ENCODE data around the gene SLC25A12.
"Not testable (repeated sequence)": the region's sequence is repeated elsewhere in the genome, so short reads cannot be mapped to it uniquely, and the experiment has no call there.

SLC25A12 gene

DNA sequence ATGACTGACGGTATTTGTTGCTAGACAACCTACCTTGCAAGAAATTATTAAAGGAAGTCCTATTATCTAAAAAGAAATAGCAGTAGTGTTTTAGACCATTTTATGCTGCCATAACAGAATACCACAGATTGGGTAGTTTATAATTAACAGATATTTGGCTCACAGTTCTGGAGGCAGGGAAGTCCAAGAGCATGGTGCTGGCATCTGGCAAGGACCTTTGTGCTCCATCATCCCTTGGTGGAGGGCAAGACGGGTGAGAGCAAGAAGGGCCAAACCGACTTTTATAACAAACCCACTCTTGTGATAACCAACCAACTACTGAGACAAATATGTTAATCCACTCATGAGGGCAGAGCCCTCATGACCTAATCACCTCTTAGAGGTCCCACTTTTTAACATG lies 115.5 kb downstream of the SLC25A12 start:
- H3K4me3 Mint-ChIP-seq = no peak overlapping the region
- H3K9me3 Mint-ChIP-seq = peaks cover 0 to 15% of the 10 kb centered on the region in 2 donors
- ATAC-seq (replicated peaks) = no peak
- no peak for DNase-seq
- no peaks in the 10 kb centered on the region for H3K27me3 Mint-ChIP-seq
- H3K27ac Mint-ChIP-seq = no peak overlapping the region
- H3K4me1 Mint-ChIP-seq (ENCODE audit: low read depth in 2 of 2) = no peaks in the 10 kb centered on the region
- H3K36me3 Mint-ChIP-seq (ENCODE audit: insufficient read depth) = peaks cover 4% of the 10 kb centered on the region

DNA sequence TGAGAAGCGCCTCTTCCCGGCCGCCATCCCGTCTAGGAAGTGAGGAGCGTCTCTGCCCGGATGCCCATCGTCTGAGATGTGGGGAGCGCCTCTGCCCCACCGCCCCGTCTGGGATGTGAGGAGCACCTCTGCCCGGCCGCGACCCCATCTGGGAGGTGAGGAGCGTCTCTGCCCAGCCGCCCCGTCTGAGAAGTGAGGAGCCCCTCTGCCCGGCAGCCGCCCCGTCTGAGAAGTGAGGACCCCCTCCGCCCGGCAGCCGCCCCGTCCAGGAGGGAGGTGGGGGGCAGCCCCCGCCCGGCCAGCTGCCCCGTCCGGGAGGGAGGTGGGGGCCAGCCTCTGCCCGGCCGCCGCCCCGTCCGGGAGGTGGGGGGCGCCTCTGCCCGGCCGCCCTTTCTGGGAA lies 119.5 kb downstream of the SLC25A12 start:
- not testable (repeated sequence) for H3K4me3 Mint-ChIP-seq; H3K27me3 Mint-ChIP-seq; DNase-seq; H3K36me3 Mint-ChIP-seq (ENCODE audit: insufficient read depth); ATAC-seq (replicated peaks); H3K4me1 Mint-ChIP-seq (ENCODE audit: low read depth in 2 of 2); H3K27ac Mint-ChIP-seq
- H3K9me3 Mint-ChIP-seq = peaks cover 2 to 23% of the 10 kb centered on the region in 2 donors

- H3K4me3 Mint-ChIP-seq = no peak overlapping the region
- no peak overlapping the region for H3K27ac Mint-ChIP-seq
- no peak for ATAC-seq (replicated peaks)
These were observed 121.7 kb downstream of the SLC25A12 start for GRCh38 chr2:171772373-171772772.

DNA sequence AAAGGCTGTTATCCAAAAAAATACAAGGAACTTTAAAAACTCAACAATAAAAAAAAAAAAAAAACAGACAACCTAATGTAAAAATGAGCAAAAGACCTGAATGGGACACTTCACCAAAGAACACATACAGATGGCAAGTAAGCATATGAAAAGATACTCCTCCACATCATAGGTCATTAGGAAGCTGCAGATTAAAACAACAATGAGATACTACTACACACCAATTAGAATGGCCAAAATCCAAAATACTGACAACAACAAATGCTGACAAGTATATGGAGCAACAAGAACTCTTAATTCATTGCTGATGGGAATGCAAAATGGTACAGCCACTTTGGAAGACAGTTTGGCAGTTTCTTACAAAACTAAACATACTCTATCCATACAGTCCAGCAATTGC lies 122.6 kb downstream of the SLC25A12 start:
- no peaks in the 10 kb centered on the region for H3K4me1 Mint-ChIP-seq (ENCODE audit: low read depth in 2 of 2)
- peaks cover 2 to 16% of the 10 kb centered on the region in 2 donors for H3K9me3 Mint-ChIP-seq
- H3K27me3 Mint-ChIP-seq = no peaks in the 10 kb centered on the region
- peak overlapping the region in 1 of 2 donors; percentile 10 for H3K27ac Mint-ChIP-seq
- peaks cover 4% of the 10 kb centered on the region for H3K36me3 Mint-ChIP-seq (ENCODE audit: insufficient read depth)
- no peak for ATAC-seq (replicated peaks)
- DNase-seq = no peak
- no peak overlapping the region for H3K4me3 Mint-ChIP-seq

More at GRCh38 chr2:171772373-171772772, 121.7 kb downstream of the SLC25A12 start:
- DNase-seq = no peak
- Mint-ChIP-seq H3K36me3 (ENCODE audit: insufficient read depth) (peaks cover 4% of the 10 kb centered on the region), H3K4me1 (ENCODE audit: low read depth in 2 of 2) (no peaks in the 10 kb centered on the region), H3K9me3 (peaks cover 2 to 16% of the 10 kb centered on the region in 2 donors), H3K27me3 (no peaks in the 10 kb centered on the region)

- no peaks in the 10 kb centered on the region for H3K4me1 Mint-ChIP-seq (ENCODE audit: low read depth in 2 of 2)
- no peaks in the 10 kb centered on the region for H3K27me3 Mint-ChIP-seq
- H3K4me3 Mint-ChIP-seq = no peak overlapping the region
- DNase-seq = no peak
- no peak overlapping the region for H3K27ac Mint-ChIP-seq
- no peak for ATAC-seq (replicated peaks)
- H3K9me3 Mint-ChIP-seq = no peaks in the 10 kb centered on the region
- H3K36me3 Mint-ChIP-seq (ENCODE audit: insufficient read depth) = peaks cover 4% of the 10 kb centered on the region
These were observed 130.4 kb downstream of the SLC25A12 start for GRCh38 chr2:171763602-171764001.

- Mint-ChIP-seq H3K9me3 (no peaks in the 10 kb centered on the region), H3K4me1 (ENCODE audit: low read depth in 2 of 2) (no peaks in the 10 kb centered on the region), H3K27me3 (no peaks in the 10 kb centered on the region), H3K27ac (peak overlapping the region in 1 of 2 donors; percentile 24), H3K36me3 (ENCODE audit: insufficient read depth) (peaks cover 4% of the 10 kb centered on the region), H3K4me3 (no peak overlapping the region)
- ATAC-seq (replicated peaks) (no peak), DNase-seq (no peak)
These were observed 131.0 kb downstream of the SLC25A12 start for GRCh38 chr2:171762879-171763573.

- H3K27me3 Mint-ChIP-seq; ATAC-seq (replicated peaks); H3K36me3 Mint-ChIP-seq (ENCODE audit: insufficient read depth); H3K4me1 Mint-ChIP-seq (ENCODE audit: low read depth in 2 of 2); DNase-seq; H3K9me3 Mint-ChIP-seq; H3K27ac Mint-ChIP-seq; H3K4me3 Mint-ChIP-seq: not testable (repeated sequence)
These were observed 132.9 kb downstream of the SLC25A12 start for GRCh38 chr2:171761176-171761575.

- H3K27ac Mint-ChIP-seq = peak overlapping the region in 1 of 2 donors; percentile 66
- H3K9me3 Mint-ChIP-seq; ATAC-seq (replicated peaks); DNase-seq; H3K27me3 Mint-ChIP-seq; H3K4me3 Mint-ChIP-seq; H3K4me1 Mint-ChIP-seq (ENCODE audit: low read depth in 2 of 2); H3K36me3 Mint-ChIP-seq (ENCODE audit: insufficient read depth): not testable (repeated sequence)
These were observed 135.3 kb downstream of the SLC25A12 start for GRCh38 chr2:171758762-171759161.

DNA sequence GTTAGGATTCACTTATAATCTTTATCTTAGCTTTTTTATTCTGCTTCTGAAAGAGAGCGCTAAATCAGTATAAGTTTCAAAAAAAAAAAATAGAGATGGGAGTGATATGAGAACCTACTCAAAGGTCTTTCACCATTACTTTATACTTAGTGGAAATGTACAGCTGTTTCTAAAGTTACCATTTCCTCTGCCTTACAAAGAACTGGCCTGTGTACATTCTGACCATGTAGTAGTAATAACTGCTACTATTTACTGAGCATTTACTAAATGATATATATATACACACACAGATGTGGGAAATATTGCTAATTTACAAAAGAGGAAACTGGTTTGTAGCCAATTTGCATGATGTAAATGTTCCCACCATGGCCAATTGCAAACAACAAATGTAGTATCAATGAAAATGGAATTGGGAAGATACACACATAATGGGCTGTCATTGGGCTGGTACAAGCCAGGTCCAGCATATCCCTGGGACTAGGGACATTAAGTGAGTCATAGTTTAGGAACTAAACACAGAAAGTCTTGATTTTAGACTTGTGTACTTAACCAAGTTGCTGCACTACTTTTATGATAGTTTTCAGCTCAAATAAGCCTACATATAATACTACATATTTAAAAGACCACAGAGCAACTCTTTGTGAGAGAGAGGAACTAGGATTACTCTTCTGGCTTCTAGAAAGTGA lies 139.6 kb downstream of the SLC25A12 start:
- Mint-ChIP-seq H3K4me3 (no peak overlapping the region), H3K9me3 (no peaks in the 10 kb centered on the region), H3K36me3 (ENCODE audit: insufficient read depth) (peaks cover 15% of the 10 kb centered on the region), H3K27me3 (no peaks in the 10 kb centered on the region), H3K4me1 (ENCODE audit: low read depth in 2 of 2) (no peaks in the 10 kb centered on the region), H3K27ac (peak overlapping the region in 1 of 2 donors; percentile 8)
- no peak for DNase-seq
- ATAC-seq (replicated peaks) = no peak

DNA sequence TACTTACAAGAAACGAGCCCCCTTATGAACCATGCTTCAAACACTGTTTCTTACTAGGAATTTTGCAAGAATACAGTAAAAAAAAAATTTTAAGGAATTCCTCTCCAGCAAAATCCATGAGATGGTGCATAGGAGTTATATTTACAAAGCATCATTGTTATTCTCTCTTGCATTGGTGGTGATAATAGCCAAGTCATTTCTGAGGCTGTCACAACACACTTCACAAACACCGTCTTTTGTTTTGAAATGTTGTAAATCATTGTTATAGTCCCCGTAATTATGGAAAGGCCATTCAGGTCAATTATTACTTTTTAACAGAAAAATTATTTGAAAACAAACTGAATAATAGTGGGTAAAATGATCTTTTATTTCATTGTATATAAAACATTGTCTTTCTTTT lies 146.7 kb downstream of the SLC25A12 start:
- Mint-ChIP-seq H3K36me3 (ENCODE audit: insufficient read depth) (peaks cover 40% of the 10 kb centered on the region), H3K27ac (no peak overlapping the region), H3K9me3 (no peaks in the 10 kb centered on the region), H3K27me3 (no peaks in the 10 kb centered on the region), H3K4me3 (no peak overlapping the region), H3K4me1 (ENCODE audit: low read depth in 2 of 2) (peaks cover 0 to 2% of the 10 kb centered on the region in 2 donors)
- no peak for DNase-seq
- ATAC-seq (replicated peaks) = no peak

- H3K27me3 Mint-ChIP-seq = no peaks in the 10 kb centered on the region
These were observed 148.2 kb downstream of the SLC25A12 start for GRCh38 chr2:171745806-171746205.

DNA sequence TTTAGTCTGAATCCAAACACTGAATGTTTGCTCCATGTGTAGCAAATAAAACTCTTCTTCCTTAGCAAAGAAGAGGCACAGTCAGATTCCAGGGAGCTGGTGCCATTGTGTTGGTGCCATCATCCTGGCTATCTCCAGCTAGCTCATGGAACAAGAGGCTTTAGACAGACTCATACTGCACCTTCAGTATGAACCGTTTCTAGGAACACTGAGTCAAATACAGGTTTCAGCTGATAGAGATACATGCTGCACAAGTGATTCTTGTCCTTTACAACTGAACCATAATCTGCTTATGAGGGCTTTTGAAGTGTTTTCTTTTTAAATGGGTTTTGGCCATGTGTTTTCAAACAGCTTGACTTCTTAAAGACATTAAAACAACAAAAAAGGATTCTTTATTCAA lies 148.9 kb downstream of the SLC25A12 start:
- no peak for ATAC-seq (replicated peaks)

More at GRCh38 chr2:171745806-171746205, 148.2 kb downstream of the SLC25A12 start:
- no peaks in the 10 kb centered on the region for H3K9me3 Mint-ChIP-seq
- ATAC-seq (replicated peaks) (no peak), DNase-seq (no peak)
- H3K4me3 Mint-ChIP-seq = no peak overlapping the region
- peaks cover 42% of the 10 kb centered on the region for H3K36me3 Mint-ChIP-seq (ENCODE audit: insufficient read depth)
- H3K4me1 Mint-ChIP-seq (ENCODE audit: low read depth in 2 of 2) = peaks cover 2% of the 10 kb centered on the region in 2 donors
- H3K27ac Mint-ChIP-seq = no peak overlapping the region

GRCh38 chr2:171742760-171743159 lies 151.3 kb downstream of the SLC25A12 start:
- DNase-seq (no peak), ATAC-seq (replicated peaks) (no peak)
- no peaks in the 10 kb centered on the region for H3K9me3 Mint-ChIP-seq
- H3K27ac Mint-ChIP-seq = no peak overlapping the region
- H3K4me3 Mint-ChIP-seq = no peak overlapping the region
- peaks cover 44% of the 10 kb centered on the region for H3K36me3 Mint-ChIP-seq (ENCODE audit: insufficient read depth)
- H3K27me3 Mint-ChIP-seq = no peaks in the 10 kb centered on the region
- peaks cover 2 to 12% of the 10 kb centered on the region in 2 donors for H3K4me1 Mint-ChIP-seq (ENCODE audit: low read depth in 2 of 2)

More for the DNA sequence above, 148.9 kb downstream of the SLC25A12 start:
- Mint-ChIP-seq H3K4me3 (no peak overlapping the region), H3K4me1 (ENCODE audit: low read depth in 2 of 2) (peaks cover 2 to 9% of the 10 kb centered on the region in 2 donors), H3K27me3 (no peaks in the 10 kb centered on the region), H3K9me3 (no peaks in the 10 kb centered on the region), H3K36me3 (ENCODE audit: insufficient read depth) (peaks cover 42% of the 10 kb centered on the region), H3K27ac (no peak overlapping the region)
- no peak for DNase-seq

- no peak overlapping the region for H3K27ac Mint-ChIP-seq
- H3K4me3 Mint-ChIP-seq = no peak overlapping the region
- H3K4me1 Mint-ChIP-seq (ENCODE audit: low read depth in 2 of 2) = peaks cover 2 to 12% of the 10 kb centered on the region in 2 donors
- DNase-seq = no peak
- no peak for ATAC-seq (replicated peaks)
- H3K27me3 Mint-ChIP-seq = no peaks in the 10 kb centered on the region
- H3K9me3 Mint-ChIP-seq = no peaks in the 10 kb centered on the region
- H3K36me3 Mint-ChIP-seq (ENCODE audit: insufficient read depth) = peaks cover 43% of the 10 kb centered on the region
These were observed 152.9 kb downstream of the SLC25A12 start for GRCh38 chr2:171741189-171741588.

Measured in effector memory CD8-positive, alpha-beta T cell (primary cell).